Testis (tissue), 2 donors: ENCODE data around the gene TMEM135.

Experiments used
- CTCF ChIP-seq, 3 experiments: fragments of 450-650 bp in 2 of 3; fragments of 200-600 bp in 1 of 3; sonication (generic) in 1 of 3; IDR thresholded peaks; one replicate each; pipeline ENCODE4 v1.5.1; 2016 to 2019; ENCODE audit warnings: antibody characterized with exemption in 3 of 3, mild to moderate bottlenecking in 2 of 3, moderate library complexity in 1 of 3
- POLR2A ChIP-seq: fragments of 450-650 bp; IDR thresholded peaks from one replicate; pipeline ENCODE4 v1.6.1; 2017; ENCODE audit warnings: antibody characterized with exemption, mild to moderate bottlenecking, moderate library complexity

DNA sequence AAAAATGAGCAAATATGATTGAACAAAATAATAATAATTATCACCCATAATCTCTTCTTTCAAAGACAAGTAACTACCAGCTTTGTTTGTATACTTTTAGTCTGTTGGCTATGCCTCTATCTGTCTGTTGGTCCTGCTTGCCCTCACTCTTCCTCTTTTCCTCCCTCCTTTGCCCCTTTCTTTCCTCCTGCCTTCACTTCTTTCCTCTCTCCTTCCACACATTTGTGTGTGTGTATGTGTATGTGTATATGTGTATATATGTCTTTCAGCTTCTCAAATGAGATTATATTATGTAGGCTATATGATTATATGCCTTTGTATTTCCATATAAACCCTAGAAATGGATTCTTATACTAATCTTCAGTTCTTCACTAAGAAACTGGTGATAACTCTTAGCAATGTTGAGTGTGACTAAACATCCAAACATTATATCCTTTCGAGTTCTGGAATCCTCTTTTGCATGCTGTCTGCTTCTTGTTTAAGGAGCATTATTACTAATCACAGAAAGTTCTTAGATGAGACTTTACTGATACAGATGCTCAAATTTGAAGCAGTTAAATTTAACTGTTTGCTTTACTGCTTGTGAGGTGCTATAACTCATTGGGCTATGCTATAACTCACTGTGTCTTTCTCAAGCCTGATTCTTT, 219.1 kb downstream of the TMEM135 start:
- TF ChIP-seq CTCF (IDR thresholded peaks at IDR 0.05) (no peak), POLR2A (no peak)
